HG03108 (cell line): Measurements from ENCODE around the gene USP35.

Experiments
- ATAC-seq: cut with Tn5 transposase; IDR thresholded peaks from one replicate; pipeline ENCODE4 v1.9.1; 2021; ENCODE audit warnings: moderate library complexity; ENCODE audit not compliant: unreplicated experiment

USP35 gene, protein sequence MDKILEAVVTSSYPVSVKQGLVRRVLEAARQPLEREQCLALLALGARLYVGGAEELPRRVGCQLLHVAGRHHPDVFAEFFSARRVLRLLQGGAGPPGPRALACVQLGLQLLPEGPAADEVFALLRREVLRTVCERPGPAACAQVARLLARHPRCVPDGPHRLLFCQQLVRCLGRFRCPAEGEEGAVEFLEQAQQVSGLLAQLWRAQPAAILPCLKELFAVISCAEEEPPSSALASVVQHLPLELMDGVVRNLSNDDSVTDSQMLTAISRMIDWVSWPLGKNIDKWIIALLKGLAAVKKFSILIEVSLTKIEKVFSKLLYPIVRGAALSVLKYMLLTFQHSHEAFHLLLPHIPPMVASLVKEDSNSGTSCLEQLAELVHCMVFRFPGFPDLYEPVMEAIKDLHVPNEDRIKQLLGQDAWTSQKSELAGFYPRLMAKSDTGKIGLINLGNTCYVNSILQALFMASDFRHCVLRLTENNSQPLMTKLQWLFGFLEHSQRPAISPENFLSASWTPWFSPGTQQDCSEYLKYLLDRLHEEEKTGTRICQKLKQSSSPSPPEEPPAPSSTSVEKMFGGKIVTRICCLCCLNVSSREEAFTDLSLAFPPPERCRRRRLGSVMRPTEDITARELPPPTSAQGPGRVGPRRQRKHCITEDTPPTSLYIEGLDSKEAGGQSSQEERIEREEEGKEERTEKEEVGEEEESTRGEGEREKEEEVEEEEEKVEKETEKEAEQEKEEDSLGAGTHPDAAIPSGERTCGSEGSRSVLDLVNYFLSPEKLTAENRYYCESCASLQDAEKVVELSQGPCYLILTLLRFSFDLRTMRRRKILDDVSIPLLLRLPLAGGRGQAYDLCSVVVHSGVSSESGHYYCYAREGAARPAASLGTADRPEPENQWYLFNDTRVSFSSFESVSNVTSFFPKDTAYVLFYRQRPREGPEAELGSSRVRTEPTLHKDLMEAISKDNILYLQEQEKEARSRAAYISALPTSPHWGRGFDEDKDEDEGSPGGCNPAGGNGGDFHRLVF

DNA sequence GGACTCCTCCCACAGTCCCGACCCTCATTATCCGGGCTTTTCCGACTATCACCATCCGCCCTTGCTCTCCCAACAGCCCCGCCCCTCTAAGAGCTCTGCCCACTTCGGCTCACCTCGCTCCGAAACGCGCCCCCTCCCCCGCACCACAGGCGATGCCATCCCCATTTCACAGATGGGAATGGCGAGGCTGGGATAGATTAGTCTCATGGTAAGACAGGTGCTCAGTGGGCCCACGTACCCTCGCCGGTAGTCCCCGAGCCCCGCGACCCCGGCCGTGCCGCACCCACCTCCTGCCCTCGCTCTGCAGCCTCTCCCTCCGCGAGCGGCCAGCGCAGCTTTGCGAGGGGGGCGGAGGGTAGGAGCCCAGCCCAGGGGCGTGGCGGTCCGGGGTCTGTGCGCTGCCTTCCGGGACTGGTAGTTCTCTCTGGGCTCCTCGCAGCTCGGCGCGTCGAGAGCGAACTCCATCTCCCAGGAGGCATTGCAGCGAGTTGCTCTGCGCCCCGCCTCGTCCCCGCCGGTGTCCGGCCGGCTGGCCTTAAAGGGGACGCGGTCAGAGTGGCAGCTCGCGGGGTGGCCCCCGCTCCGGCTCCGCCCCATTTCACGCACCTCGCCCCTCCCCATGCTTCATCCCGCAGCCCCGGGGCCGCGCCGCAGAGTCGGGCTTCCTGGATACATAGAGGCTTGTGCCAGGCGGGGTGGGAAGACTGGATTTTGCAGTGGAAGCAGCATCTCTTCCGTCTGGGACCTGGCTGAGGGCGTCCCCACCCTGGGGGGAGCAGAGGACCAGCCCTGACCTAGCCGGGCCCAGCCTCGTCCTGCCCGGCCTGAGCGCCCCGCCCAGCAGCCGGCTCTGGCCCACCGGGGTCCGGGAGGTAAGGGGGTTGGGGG, at the start of gene USP35, which contains the start of gene KCTD21:
USP35 (plus strand) TSS at position 634 of the 888 bp plus-strand sequence. CDS start 7,327 bp downstream, outside the sequence.
KCTD21 (minus strand) TSS at position 341 of the 888 bp plus-strand sequence. CDS start 14,072 bp downstream, outside the sequence.
- peak; percentile 93 for ATAC-seq

DNA sequence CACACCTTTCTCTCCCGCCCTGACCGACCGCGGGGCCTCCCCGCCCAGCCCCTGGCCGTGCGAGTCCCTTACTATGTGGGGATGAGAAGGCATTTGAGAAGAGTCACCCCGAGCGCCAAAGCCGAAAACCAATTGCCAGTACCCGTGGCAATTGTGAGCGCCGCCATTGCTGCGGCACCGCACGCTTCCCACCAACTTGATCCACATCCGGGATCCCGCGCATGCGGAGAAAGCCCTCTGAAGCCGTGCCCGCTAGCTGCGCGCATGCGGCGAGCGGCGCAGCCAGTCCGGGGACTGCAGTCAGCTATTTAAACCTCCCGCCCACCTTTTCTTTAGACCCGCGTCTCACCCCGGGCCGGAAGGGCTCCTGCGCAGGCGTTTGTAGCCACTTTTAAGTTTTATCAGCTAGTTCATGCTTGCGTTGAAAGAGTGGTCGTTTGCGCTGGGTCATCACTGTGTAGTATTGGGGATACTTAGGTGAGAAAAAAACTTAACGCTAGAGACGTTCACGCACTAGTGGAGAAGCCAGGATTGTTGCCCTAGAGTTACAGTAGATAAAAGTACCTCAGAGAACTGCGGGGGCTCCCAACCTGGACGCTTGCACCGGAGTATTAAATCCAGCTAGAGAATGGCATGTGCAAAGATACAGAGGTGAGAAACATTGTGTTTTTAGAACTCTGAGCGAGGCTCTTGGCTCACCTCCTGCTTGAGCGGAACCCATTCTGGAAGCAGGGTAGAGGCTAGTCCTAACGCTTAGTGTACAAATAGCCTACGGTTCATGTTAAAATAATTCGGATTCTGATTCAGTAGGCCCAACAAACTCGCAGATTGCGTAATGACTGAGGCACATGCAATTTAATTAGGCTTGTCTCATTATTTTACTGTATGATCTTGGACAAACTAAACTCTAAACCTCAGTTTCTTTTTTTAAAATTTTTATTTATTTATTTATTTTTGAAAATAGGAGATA, 49.0 kb upstream of the USP35 start, which contains the start of gene ALG8:
ALG8 (minus strand) TSS at position 205 of the 970 bp plus-strand sequence; CDS start at position 167, 38 bp downstream.
- ATAC-seq: peak; percentile 93

DNA sequence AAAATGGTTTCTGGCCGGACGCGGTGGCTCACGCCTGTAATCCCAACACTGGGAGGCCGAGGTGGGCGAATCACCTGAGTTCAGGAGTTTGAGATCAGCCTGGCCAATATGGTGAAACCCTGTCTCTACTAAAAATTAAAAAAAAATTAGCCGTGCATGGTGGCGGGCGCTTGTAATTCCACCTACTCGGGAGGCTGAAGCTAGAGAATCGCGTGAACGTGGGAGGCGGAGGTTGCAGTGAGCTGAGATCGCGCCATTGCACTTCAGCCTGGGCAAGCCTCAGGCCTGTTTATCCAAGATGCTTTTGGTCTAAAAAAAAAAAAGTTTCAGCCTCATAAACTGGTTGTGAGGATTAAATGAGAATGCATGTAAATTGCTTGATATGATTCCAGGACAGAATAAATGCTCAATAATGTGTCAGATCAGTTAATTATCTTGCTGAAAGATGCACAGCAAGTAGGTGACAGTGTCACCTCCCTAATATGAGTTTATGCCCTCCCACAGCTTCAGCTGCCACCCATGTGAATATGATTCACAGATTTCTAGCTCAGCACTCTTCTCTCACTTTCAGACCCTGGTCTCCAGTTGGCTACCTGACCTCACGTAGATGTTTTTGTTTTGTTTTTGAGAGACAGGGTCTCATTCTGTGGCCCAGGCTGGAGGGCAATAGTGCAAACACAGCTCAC, 48.2 kb upstream of the USP35 start:
- no peak for ATAC-seq

DNA sequence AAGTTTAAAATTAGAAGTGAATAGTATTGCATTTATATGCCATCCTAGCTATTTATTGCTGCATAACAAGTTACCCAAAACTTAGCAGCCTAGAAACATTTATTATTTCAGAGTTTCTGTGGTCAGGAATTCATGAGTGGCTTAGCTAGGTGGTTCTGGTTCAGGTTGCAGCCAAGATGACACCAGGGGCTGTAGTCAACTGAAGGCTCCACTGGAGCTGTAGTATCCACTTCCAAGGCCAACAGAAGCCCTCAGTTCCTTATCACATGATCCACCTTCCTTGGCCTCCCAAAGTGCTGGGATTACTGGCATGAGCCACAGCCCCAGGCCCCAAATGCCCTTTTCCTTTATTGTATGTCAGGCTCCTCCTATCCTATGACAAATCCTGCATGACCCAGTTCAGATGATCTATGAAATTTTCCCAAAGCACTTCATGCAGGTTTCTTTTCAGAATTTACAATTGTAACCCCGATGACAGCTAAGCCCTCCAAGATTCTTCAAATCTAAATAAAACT, 43.2 kb upstream of the USP35 start:
- no peak for ATAC-seq

DNA sequence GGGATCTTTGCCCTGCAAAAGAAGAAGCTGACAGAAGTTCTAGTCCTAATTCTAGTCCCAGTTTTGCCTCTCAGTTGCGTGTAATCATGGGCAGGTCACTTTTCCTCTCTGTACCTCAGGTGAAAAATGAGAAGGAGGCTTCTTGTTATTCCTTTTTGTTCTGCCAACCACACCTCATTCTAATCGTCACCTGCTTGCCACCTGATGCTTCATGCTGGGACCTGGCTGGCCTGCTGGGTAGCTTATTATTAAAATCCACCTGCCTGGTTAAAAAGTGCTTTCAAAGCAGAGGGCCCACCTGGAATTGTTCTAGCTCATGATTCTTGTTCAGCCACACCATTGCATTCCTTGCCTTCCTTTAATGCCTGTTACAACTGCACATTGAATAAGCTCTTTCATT, 40.9 kb upstream of the USP35 start:
- ATAC-seq: no peak

DNA sequence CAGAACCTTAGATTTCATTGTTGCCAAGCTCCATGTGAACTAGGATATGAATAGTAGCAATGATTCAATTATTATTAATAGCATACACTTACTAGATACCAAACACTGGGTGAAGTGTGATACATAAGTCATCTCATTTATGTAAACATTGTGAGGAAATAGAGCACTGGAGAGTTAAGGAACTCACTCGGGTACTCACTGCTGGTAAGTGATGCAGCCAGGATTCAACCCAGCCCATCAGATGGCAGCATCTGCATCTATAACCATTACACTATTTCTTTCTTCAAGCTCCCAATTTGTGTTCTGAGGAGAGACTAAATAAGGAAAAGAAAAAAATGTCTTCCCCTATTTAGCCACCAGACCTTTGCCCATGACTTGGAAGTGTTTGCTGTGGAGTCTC, 39.1 kb upstream of the USP35 start:
- no peak for ATAC-seq

DNA sequence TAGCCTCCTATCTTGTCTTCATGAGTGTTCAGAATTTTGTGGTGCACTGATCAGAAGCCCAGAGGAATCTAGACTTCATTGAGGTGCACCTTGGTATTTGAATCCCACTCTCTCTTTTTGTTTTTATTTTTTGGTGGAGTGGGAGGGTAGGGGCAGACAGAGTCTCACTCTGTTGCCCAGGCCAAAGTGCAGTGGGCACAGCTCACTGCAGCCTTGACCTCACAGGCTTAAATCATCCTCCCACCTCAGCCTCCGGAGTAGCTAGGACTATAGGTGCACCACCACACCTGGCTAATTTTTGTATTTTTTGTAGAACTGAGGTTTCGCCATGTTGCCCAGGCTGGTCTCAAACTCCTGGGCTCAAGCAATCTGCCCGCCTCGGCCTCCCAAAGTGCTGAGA, 38.4 kb upstream of the USP35 start:
- ATAC-seq: no peak

DNA sequence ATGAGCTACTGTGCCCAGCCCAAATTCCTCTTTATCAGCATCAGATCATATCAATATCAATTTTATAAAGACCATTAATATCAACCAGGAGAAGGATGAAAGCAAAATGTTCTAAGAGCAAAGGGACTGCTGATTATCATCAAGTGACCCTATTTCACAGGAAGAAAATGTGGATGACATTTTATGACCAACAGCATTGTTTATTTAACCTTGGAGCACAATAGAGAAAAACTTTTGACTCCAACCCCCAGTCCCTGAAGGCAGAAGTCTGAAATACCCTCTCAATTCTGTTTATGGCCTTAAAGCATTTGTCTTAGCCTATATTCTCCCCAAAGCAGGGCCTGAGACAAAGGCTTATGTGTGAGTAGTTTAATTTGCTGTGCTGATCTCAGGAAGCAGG, 38.0 kb upstream of the USP35 start:
- ATAC-seq: no peak

DNA sequence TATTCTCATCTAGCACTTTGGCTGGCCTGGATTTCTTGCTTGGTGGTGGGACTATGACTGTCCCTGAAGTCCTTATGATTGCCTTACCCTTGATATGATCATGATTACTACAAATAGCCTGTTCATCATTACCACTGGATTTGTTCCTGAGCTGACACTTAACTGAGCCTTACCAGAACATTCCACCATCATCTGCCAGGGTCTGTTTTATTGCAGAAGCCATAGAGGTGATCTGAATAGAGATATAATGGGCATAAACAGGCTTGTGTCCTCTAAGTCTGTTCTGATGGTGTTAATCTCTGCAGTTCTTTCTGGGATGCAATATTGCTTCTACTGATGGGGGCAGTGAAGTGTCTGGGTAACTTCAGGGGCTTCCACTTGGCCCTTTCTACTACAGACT, 36.9 kb upstream of the USP35 start:
- no peak for ATAC-seq

DNA sequence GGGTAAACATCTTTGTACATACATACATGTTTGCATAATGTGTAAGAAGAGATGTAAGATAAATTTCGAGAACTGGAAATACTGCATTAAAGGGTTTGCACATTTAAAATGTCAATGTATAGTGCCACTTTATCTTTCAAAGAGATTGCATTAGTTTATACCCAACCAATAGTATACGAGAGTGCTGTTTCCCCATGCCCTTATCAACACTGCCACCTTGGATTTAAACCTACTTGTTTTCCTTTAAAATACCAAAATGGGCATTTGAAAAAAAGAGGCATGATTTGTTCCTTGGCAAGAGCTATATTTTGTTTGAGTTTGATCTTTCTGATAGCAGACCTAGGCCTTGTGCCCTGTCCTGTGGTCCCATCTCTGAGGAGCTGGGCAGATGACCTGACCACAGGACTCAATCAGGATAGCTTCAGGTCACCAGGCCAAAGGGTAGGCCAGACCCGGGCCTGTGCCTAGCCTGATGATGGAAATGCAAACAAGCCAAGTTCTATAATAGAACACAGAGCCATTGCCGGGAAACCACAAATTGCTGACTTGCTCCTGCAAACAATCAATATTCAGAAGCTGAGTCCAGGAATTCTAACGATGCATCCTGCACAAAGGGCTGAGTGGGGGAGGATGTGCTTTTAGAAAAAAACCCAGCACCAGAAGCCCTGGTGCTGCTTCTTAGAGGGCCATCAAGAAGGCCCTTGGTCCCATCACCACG, 32.4 kb upstream of the USP35 start:
- ATAC-seq: no peak

DNA sequence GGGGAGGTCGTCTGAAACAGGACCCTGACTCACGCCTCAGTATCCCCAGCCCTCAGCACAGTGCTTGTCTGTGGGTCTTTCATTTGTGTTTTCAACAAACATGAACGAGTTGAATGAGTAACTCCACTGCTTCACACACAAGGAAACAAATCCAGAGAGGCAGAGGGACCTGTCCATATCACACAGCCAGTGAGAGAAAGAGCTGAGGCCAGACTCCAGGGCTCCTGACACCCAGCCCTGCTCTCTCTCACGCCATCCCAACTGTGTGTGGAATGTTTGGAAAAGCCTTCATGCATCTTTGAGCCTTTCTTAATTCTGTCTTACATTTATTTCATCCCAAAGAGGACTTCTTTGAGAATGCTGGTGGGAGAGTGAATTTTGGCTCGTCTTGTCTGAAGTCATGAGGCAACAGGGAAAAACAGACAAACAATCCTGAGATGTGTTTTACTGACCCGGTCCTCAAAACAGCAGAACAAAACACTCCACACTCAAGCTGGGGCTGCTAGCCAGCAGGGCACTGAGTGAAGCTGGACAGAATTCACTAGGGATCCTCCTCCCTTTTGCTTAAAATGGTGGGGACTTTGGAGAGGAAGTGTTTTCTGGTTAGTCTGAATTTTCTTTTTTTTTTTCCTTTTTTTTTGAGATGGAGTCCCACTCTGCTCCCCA, 29.6 kb upstream of the USP35 start:
- no peak for ATAC-seq

DNA sequence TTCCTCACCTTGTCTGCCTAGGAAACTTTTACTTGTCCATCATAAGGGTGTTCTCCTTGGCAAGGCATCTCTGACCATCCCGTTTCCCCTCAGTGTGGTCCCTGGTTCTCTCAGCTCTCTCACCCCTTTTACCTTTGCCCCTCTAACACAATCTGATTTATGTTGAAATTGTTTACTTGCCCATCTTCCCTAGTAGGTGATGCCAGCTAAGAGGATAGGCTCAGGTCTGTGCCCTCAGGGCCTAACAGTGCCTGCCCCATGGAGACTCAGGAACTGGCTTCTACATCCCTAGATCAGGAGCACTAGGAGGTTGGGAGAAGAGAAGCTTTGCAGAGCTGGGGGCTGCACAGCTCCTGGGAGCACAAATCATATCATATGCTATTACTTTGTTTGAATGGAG, 28.2 kb upstream of the USP35 start:
- ATAC-seq: no peak

DNA sequence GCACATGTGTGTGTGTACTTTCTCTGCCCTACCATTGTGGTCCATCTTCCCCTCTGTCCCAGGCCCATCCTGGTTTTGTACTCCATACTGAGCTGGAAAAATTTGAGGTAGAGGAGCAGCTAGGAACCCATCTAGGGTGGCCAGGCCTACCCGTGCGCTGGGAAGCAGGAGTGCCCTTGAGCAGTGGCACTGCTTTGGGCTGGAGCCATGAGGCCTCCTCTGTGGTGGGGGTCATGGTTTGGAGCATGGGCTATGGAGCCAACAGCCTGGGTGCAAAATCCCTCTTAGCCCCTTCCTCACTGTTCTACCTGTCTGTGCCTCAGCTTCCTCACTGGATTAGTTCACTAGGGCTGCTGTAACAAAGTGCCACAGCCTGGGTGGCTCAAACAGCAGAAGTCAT, 27.4 kb upstream of the USP35 start:
- ATAC-seq: no peak

DNA sequence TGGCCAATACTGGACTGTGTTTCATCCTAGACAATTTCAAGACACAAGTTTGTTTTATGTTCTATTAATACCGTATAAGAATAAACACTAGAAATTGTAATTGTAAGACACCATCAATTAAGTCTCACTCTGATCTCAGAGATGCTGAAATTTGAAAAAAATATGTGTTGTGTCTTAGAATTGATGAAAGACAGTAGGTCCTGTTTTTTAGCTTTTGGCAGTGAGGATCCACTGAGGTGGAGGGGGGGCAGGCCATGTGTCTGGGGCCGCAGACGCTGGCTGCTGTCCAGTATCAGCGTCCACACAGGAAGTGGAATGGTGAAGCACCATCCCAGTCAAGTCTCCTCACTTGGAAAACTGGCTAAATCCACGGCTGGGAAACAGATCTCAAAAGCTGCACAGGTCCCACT, 26.8 kb upstream of the USP35 start:
- ATAC-seq: no peak

DNA sequence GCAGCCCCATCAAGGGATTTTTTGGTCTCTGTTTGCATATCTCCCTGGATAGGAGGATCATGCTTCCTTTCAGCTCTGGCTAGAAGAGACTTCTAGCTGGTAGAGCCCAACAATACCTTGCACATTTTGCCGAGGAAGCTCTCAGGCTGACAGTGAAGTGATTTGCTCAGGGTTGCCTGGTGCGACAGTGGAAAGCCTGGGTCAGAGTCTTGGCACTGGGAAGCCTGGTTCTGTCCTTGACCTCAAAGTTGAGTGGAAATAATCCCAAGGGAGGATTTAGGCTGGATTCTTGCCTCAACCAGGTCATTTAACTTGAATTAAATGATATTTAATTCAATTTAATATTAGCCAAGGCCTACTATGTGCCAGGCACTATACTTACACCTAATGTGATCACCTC, 24.9 kb upstream of the USP35 start:
- ATAC-seq: no peak

DNA sequence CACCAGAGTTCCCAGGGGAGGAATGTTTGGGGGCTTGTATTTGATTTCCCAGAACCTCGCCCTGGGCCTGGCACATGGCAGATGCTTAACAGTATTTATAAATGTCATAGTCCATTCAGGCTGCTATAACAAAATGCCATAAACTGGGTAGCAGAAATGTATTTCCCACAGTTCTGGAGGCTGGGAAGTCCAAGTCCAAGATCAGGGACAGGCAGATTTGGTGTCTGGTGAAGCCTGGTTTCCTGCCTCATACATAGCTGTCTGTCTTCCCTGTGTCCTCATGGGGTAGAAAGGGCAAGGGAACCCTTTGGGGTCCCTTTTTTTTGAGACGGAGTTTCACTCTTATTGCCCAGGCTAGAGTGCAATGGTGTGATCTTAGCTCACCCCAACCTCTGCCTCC, 24.2 kb upstream of the USP35 start:
- ATAC-seq: no peak

DNA sequence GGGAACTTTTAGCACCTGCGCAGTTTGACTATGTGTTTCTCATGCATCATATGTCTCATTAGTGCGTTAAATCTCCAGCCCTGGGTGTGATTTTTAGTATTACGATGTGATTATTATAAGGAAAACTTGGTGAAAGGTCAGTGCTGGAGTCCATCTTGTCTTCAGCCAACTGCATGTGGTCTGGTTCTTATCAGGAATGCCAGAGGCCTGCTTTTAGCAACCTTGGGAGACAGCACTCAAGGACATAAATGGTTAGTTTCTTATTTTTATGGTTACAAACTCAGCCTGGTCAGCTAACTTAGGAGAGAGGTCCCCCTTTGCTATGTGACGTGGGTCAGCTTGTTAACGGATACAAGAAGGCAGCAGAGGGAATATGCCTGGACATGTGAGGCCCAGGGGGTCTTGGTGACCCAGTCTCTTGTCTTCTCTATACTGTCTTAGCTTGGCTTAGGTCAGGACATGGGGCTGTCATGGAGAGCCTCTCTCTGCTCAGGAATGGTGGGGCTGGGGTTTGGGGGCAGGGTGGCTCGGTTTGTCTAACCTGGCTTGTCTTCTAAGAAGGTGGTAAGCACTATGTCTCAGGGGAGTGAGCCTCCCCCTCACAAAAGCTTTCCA, 21.8 kb upstream of the USP35 start:
- no peak for ATAC-seq
